DOHH2 (cell line): ENCODE results near the gene MTHFSD.

ENCODE experiments used
- H3F3A ChIP-seq: fragments of 200-600 bp; sonication (generic), shearing (Covaris generic); 2 replicates; pipeline ENCODE4 v1.6.0; 2016; ENCODE audit warnings: antibody characterized with exemption, mild to moderate bottlenecking; ENCODE audit not compliant: control insufficient read depth, insufficient read depth
- H3K27ac ChIP-seq: fragments of 200-600 bp; sonication (generic); 2 replicates; pipeline ENCODE4 v1.5.1; 2014; ENCODE audit warnings: low read depth, mild to moderate bottlenecking, low read length, moderate library complexity
- H3K27me3 ChIP-seq: fragments of 200-600 bp; sonication (generic); 2 replicates; pipeline ENCODE4 v1.6.1; 2014; ENCODE audit warnings: mild to moderate bottlenecking, low read length, mixed read lengths; ENCODE audit not compliant: control insufficient read depth
- H3K36me3 ChIP-seq: fragments of 200-600 bp; sonication (generic); 2 replicates; pipeline ENCODE4 v1.6.1; 2014; ENCODE audit warnings: mild to moderate bottlenecking, low read length, moderate library complexity, mixed read lengths; ENCODE audit not compliant: control insufficient read depth
- H3K4me1 ChIP-seq: fragments of 200-600 bp; sonication (generic); 2 replicates; pipeline ENCODE4 v1.6.1; 2014; ENCODE audit warnings: mild to moderate bottlenecking, low read length, mixed read lengths; ENCODE audit not compliant: control insufficient read depth
- H3K4me2 ChIP-seq: fragments of 200-600 bp; sonication (generic); 2 replicates; pipeline ENCODE4 v1.6.0; 2014; ENCODE audit warnings: mild to moderate bottlenecking, low read length, moderate library complexity
- H3K4me3 ChIP-seq: fragments of 200-600 bp; sonication (generic); 2 replicates; pipeline ENCODE4 v1.5.1; 2014; ENCODE audit warnings: mild to moderate bottlenecking, low read length, mixed read lengths
- H3K79me2 ChIP-seq: fragments of 200-600 bp; sonication (generic); 2 replicates; pipeline ENCODE4 v1.6.1; 2014; ENCODE audit warnings: mild to moderate bottlenecking, low read length, mixed read lengths; ENCODE audit not compliant: control insufficient read depth
- H3K9me2 ChIP-seq: fragments of 200-600 bp; sonication (generic); replicated peaks from 2 replicates; pipeline ENCODE4 v1.6.1; 2014; ENCODE audit warnings: mild to moderate bottlenecking, low read length, mixed read lengths; ENCODE audit not compliant: control insufficient read depth
- H3K9me3 ChIP-seq: fragments of 200-600 bp; sonication (generic); 2 replicates; pipeline ENCODE4 v1.6.1; 2014; ENCODE audit warnings: antibody characterized with exemption, low read length, mixed read lengths; ENCODE audit not compliant: control insufficient read depth, insufficient read depth
- H4K20me1 ChIP-seq: fragments of 200-600 bp; sonication (generic); 2 replicates; pipeline ENCODE4 v1.6.0; 2014; ENCODE audit warnings: low read depth, mild to moderate bottlenecking, antibody characterized with exemption, low read length, moderate library complexity; ENCODE audit not compliant: control insufficient read depth, insufficient read depth
- CTCF ChIP-seq: fragments of 200-600 bp; sonication (generic); IDR thresholded peaks from one replicate; pipeline ENCODE4 v1.5.1; 2014; ENCODE audit warnings: antibody characterized with exemption, mild to moderate bottlenecking, low read depth, low read length; ENCODE audit not compliant: poor library complexity, severe bottlenecking
- EZH2phosphoT487 ChIP-seq: fragments of 200-600 bp; sonication (generic); IDR thresholded peaks from 2 replicates; pipeline ENCODE4 v1.6.1; 2017; ENCODE audit warnings: borderline replicate concordance, mild to moderate bottlenecking, antibody characterized with exemption, low read length, moderate library complexity, mixed read lengths

Gene MTHFSD

GRCh38 chr16:86559802-86560305 lies 4.8 kb upstream of the MTHFSD start:
- Histone ChIP-seq H3K27me3 (peaks cover 6% of the 10 kb centered on the region), H3K79me2 (peaks cover under 1% of the 10 kb centered on the region)
- TF ChIP-seq CTCF (no peak), EZH2phosphoT487 (no peak)

GRCh38 chr16:86558355-86559193 lies 3.5 kb upstream of the MTHFSD start:
- 0 out of 2 replicates have a peak, but pooled peaks cover 2% of the 10 kb centered on the region for H3K9me3 ChIP-seq
- H3K4me3 ChIP-seq = no peak overlapping the region
- H3K36me3 ChIP-seq = peaks cover 10% of the 10 kb centered on the region
- peaks cover 14% of the 10 kb centered on the region for H3K79me2 ChIP-seq
- TF ChIP-seq CTCF (no peak), EZH2phosphoT487 (no peak)
- H3K27ac ChIP-seq = no peak overlapping the region
- peaks cover 17% of the 10 kb centered on the region for H3K4me1 ChIP-seq
- H3F3A ChIP-seq = peaks cover 5% of the 10 kb centered on the region; the same call in 1 of the 2 replicates
- H3K27me3 ChIP-seq = no peaks in the 10 kb centered on the region
- H4K20me1 ChIP-seq = no peaks in the 10 kb centered on the region
- H3K4me2 ChIP-seq = no peak overlapping the region
- H3K9me2 ChIP-seq = no peaks in the 10 kb centered on the region

More at GRCh38 chr16:86559802-86560305, 4.8 kb upstream of the MTHFSD start:
- H3K9me2 ChIP-seq = no peaks in the 10 kb centered on the region
- no peaks in the 10 kb centered on the region for H4K20me1 ChIP-seq
- H3K4me1 ChIP-seq = peaks cover 18% of the 10 kb centered on the region
- no peak overlapping the region for H3K4me3 ChIP-seq
- H3K36me3 ChIP-seq = peaks cover under 1% of the 10 kb centered on the region; the same call in 1 of the 2 replicates
- H3K4me2 ChIP-seq = no peak overlapping the region
- no peaks in the 10 kb centered on the region for H3K9me3 ChIP-seq
- H3K27ac ChIP-seq = no peak overlapping the region
- H3F3A ChIP-seq = no peaks in the 10 kb centered on the region

- H3K27me3 ChIP-seq = no peaks in the 10 kb centered on the region
- H3K4me1 ChIP-seq = peaks cover 12% of the 10 kb centered on the region
- peaks cover 15% of the 10 kb centered on the region for H3K36me3 ChIP-seq
- H3K9me3 ChIP-seq = 0 out of 2 replicates have a peak, but pooled peaks cover 3% of the 10 kb centered on the region
- H3K9me2 ChIP-seq = no peaks in the 10 kb centered on the region
- no peak for TF ChIP-seq EZH2phosphoT487
- no peak for TF ChIP-seq CTCF
- no peaks in the 10 kb centered on the region for H4K20me1 ChIP-seq
- peaks cover 24% of the 10 kb centered on the region for H3K79me2 ChIP-seq
- no peak overlapping the region for H3K4me3 ChIP-seq
- no peak overlapping the region for H3K4me2 ChIP-seq
- no peak overlapping the region for H3K27ac ChIP-seq
- peaks cover 5% of the 10 kb centered on the region; the same call in 1 of the 2 replicates for H3F3A ChIP-seq
Measured at GRCh38 chr16:86557587-86557986, 2.6 kb upstream of the MTHFSD start.
